ENCODE data around the gene DDX3X. TPM values are rescaled to one million over a fixed set of nuclear protein-coding genes. Genes with fewer than 3 reads are reported as not detected.
"Not testable (repeated sequence)": the region's sequence is repeated elsewhere in the genome, so short reads cannot be mapped to it uniquely, and the experiment has no call there.

The DDX3X gene
- total and polyA plus RNA-seq, 2 of the 4 experiments (the other 2 are of a cell fraction): 64.8 to 229 TPM

DNA sequence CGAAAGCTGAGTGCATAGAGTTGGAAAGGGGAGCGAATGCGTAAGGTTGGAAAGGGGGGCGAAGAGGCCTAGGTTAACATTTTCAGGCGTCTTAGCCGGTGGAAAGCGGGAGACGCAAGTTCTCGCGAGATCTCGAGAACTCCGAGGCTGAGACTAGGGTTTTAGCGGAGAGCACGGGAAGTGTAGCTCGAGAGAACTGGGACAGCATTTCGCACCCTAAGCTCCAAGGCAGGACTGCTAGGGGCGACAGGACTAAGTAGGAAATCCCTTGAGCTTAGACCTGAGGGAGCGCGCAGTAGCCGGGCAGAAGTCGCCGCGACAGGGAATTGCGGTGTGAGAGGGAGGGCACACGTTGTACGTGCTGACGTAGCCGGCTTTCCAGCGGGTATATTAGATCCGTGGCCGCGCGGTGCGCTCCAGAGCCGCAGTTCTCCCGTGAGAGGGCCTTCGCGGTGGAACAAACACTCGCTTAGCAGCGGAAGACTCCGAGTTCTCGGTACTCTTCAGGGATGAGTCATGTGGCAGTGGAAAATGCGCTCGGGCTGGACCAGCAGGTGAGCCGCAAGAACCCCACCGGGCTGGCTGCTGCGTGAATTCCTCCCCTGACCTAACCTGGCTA lies at the start of gene DDX3X (continued):
- peak; percentile 30; the same call in 1 of the 2 replicates for TF ChIP-seq NFE2L2 (IDR thresholded peaks at IDR 0.05; ENCODE audit: low read depth, low read length)
- TF ChIP-seq RCOR1 (IDR thresholded peaks at IDR 0.05; ENCODE audit: insufficient replicate concordance, low read length): no peak
- TF ChIP-seq FOS (IDR thresholded peaks at IDR 0.05; ENCODE audit: low read depth, low read length): peak; percentile 48; the same call in 1 of the 2 replicates
- TF ChIP-seq CEBPB (IDR thresholded peaks at IDR 0.05; ENCODE audit: low read depth, low read length): no peak

DNA sequence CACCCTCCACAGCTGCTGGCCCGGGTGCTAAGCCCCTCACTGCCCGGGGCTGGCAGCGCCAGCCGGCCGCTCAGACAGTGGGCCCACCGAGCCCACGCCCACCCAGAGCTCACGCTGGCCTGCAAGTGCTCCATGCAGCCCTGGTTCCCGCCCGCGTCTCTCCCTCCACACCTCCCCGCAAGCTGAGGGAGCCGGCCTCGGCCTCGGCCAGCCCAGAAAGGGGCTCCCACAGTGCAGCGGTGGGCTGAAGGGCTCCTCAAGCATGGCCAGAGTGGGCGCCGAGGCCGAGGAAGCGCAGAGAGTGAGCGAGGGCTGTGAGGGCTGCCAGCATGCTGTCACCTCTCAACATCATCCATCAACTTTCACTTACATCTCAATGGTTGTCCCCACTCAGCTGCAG lies 48.0 kb upstream of the DDX3X start:
- POLR2A ChIA-PET (ENCODE audit: unreplicated experiment); H3K4me3 ChIP-seq (ENCODE audit: insufficient read depth, low read depth, low read length); CTCF ChIA-PET; H2BK5ac ChIP-seq (ENCODE audit: low read depth, low read length, poor library complexity, severe bottlenecking); H2AFZ ChIP-seq (replicated peaks; ENCODE audit: low read length, poor library complexity); H3K27ac ChIP-seq (ENCODE audit: insufficient read depth, low read length); H2AK9ac ChIP-seq (replicated peaks; ENCODE audit: low read depth, low read length, poor library complexity); H3K23ac ChIP-seq (ENCODE audit: low read depth, low read length); H2BK15ac ChIP-seq (ENCODE audit: low read depth, low read length); H3K4me1 ChIP-seq (ENCODE audit: control insufficient read depth, insufficient read depth, low read length); intact Hi-C loops (cut with micrococcal nuclease); BruUV-seq (replicated peaks); H2BK20ac ChIP-seq (ENCODE audit: low read depth, low read length); H3K9me3 ChIP-seq (ENCODE audit: control insufficient read depth, insufficient read depth, low read length); H3K4me2 ChIP-seq (ENCODE audit: low read depth, low read length); H2AK5ac ChIP-seq (ENCODE audit: low read depth, low read length); H3K9me1 ChIP-seq (ENCODE audit: insufficient read depth, low read length); H4K20me1 ChIP-seq (ENCODE audit: insufficient read depth, low read length); H3K18ac ChIP-seq (ENCODE audit: low read depth, low read length); DNase-seq; H3K9ac ChIP-seq (ENCODE audit: low read depth, low read length); H4K5ac ChIP-seq (ENCODE audit: low read depth, low read length); H4K91ac ChIP-seq (ENCODE audit: insufficient read depth, low read depth, low read length); H4K8ac ChIP-seq (ENCODE audit: low read depth in 2 of 2, low read length in 2 of 2); ATAC-seq (ENCODE audit: low read depth); H3K36me3 ChIP-seq (ENCODE audit: control insufficient read depth, insufficient read depth, low read length); dilution Hi-C loops (cut with HindIII; ENCODE audit: low sequenced_read_pairs, unreplicated experiment); H2BK120ac ChIP-seq (ENCODE audit: low read depth, low read length); H3K14ac ChIP-seq (replicated peaks; ENCODE audit: low read depth, low read length); H3K4ac ChIP-seq (ENCODE audit: low read depth, low read length); H3K56ac ChIP-seq (ENCODE audit: extremely low read depth, insufficient read depth, low read length); H3K79me1 ChIP-seq (ENCODE audit: low read depth in 1 of 2, low read length in 2 of 2): not testable (repeated sequence)
- WGBS, 2 experiments (ENCODE audit: extremely low coverage in 2 of 2, insufficient read length in 1 of 2): 100% methylated on average over 3 of the region's 21 CpGs; no CpG with 5 or more reads in 1 of the 2 experiments
- peaks cover 15% of the 10 kb centered on the region; the same call in 1 of the 2 replicates for H3K27me3 ChIP-seq (ENCODE audit: control insufficient read depth, insufficient read depth, low read length)
- in situ Hi-C loops (cut with MboI; ENCODE audit: low sequenced_read_pairs): loop anchor here (25.0 kb wide), 1 partner anchor 476 kb away; no protein-coding TSS in a partner anchor

Data from IMR-90 (cell line).